GM21526 (cell line): ENCODE measurements around the gene GAREM2.

ENCODE experiments used
- ATAC-seq: cut with Tn5 transposase; IDR thresholded peaks from one replicate; pipeline ENCODE4 v1.9.1; 2021; ENCODE audit warnings: moderate library complexity; ENCODE audit not compliant: unreplicated experiment, low FRiP score

The GAREM2 gene

GRCh38 chr2:26224095-26224494, 51.2 kb downstream of the GAREM2 start:
- no peak for ATAC-seq

- ATAC-seq, result no peak
Measured at GRCh38 chr2:26229595-26229994, 56.7 kb downstream of the GAREM2 start.

DNA sequence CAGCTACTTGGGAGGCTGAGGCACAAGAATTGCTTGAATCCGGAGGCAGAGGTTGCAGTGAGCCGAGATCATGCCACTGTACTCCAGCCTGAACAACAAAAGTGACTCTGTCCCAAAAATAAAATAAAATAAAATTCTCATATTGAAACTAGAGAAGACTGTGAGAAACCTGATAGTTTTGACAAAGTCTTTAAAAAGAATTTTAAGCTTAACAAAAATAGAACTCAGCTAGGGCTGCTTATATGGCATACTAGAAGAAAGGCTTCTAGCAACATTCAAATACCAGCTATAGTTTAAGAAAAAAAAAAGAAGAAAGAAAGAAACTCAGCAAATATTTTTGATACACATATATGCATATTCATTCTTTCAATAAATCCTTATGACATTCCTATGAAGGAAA, 57.9 kb downstream of the GAREM2 start:
- no peak for ATAC-seq

DNA sequence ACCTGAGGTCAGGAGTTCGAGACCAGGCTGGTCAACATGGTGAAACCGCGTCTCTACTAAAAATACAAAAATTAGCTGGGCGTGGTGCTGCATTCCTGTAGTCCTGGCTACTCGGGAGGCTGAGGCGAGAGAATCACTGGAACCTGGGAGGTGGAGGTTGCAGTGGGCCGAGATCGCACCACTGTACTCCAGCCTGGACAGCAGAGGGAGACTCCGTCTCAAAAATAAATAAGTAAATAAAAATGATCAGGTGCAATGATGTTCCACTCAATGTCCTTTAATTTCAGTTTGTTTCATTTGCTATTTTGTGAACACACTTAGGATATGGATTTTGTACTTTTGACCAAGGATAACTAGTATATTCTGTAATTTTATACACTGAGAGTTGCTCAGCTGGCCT, 62.2 kb downstream of the GAREM2 start:
- no peak for ATAC-seq

- ATAC-seq, result no peak
Measured at GRCh38 chr2:26237868-26238267, 65.0 kb downstream of the GAREM2 start.

DNA sequence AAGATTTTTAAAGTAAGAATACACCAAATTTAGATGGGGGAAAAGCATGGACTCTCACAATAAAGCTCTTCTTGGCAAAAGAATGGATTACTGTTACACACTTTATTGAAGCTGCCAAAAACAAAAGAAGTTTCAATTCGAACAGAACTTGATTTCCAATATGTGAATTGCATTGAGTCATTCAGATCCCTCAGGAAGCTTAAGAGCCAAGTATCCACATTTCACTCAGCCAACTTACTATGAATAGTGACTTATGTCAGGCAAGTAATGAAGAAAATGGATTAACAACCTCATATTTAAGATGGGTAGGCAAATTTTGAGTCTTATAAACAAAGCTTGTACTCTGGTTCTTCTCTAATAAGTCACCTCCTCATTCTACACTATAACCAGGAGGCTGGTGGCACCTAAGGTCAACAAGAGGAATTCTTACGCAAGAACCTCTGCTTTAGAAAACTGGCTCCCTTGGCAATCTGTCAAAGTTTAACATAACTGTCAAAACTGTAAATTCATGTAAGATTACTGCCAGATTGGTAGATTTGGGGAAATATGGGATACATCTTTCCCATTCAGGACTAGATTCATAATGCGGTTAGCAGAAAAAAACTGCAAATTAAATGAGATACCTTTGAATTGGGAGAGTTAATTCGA, 65.5 kb downstream of the GAREM2 start:
- no peak for ATAC-seq
